GM19035 (cell line): ENCODE measurements around the gene SLC27A4.

Source experiments
- ATAC-seq: cut with Tn5 transposase; IDR thresholded peaks from one replicate; pipeline ENCODE4 v1.9.1; 2021; ENCODE audit not compliant: unreplicated experiment

Gene SLC27A4

DNA sequence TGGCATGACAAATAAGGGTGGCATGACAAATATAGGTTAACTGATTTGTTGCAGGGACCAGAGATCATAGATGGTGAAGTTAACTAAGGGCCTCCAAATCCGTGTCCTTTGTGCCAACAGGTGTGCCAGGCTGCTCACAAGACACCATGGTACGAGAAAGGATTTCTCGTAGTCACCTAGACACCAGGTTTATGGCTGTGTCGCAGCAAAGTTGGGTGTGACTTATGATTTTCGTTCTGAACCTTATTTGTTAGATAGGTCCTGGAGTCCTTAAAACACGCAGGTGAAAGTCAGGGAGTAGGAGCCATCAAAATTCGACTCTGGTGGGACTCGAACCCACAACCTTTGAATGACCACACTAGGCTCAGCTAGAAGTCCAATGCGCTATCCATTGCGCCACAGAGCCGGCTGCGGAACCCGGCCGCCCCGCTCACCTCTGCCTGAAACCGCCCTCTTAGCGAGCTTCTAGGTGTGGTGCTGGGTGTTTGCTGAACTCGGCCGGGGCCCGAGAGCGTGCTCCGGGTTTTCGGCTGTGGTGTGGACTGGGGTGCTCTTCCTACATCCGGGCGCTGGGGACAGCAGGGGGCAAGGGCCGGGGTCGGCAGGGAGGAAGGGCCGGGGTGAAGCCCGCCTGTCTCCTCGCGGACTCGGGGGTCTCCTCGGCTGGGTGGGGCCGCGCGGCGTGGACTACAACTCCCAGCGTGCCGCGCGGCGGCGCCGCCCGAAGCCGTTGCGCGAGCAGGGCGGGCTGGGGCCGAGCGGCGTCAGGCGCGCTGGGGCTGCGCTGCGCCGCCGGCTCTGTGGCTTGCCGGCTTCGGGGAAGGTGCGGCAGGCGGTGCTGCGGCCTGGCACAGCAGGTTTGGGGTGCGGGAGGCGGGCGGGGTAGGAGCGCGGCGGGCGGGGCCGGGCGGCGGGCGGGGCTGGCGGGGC lies at the start of gene SLC27A4:
TSS of gene SLC27A4 (plus strand) at position 767 of the 930 bp plus-strand sequence. CDS start 2,606 bp downstream, outside the sequence.
- ATAC-seq, result peak; percentile 87

DNA sequence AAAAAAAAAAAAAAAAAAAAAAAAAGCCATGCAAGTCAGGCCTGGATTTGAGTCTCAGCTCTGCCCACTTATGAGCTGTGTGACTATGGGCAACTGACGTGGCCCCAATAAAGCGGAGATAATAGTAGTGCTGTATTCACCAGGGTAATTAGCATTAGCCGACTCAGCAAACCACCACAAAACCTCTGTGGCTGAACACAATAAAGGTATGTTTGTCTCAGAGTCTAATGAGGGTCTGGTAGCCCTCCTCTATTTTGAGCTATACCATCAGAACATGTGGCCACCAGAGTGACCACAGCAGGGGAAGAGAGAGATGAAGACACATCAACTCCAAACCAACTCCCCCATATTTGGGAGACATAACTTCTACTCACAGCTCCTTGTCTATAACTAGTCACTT lies 48.3 kb upstream of the SLC27A4 start:
- ATAC-seq, result no peak

DNA sequence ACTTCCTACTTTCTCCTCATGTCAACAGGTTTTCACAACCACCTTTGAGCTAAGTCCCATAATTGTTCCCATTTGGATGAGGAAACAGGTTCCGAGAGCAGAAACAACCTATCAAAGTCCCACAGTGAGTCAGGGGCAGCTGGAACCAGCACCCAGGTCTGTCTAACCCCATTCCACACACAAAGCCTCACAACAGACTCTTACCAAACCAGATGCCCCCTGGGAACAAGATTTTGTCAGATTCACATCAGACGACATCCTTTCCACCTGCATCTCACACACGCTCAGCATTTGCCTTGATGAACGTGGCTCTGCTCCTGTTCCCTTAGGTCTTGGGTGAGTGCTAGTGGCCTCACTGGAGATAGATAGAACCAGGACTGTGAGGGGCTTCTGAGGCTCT lies 47.2 kb upstream of the SLC27A4 start:
- ATAC-seq, result no peak

DNA sequence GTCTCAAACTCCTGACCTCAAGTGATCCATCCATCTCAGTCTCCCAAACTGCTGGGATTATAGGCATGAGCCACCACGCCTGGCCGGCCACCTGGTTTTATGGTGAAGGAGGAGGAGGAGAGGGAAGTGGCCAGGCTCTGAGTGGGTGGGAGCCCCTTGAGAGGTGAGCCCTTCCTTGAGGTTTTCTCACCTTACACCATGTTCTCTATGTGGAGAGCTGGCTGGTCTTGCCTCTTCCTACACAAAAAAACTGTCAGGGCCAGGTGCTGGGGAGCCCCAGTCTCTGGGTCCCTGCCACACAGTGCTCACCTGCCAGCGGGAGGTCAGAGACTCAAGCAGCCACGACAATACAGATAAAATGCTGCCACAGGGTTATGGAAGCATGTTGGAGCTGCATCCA lies 46.2 kb upstream of the SLC27A4 start:
- no peak for ATAC-seq

DNA sequence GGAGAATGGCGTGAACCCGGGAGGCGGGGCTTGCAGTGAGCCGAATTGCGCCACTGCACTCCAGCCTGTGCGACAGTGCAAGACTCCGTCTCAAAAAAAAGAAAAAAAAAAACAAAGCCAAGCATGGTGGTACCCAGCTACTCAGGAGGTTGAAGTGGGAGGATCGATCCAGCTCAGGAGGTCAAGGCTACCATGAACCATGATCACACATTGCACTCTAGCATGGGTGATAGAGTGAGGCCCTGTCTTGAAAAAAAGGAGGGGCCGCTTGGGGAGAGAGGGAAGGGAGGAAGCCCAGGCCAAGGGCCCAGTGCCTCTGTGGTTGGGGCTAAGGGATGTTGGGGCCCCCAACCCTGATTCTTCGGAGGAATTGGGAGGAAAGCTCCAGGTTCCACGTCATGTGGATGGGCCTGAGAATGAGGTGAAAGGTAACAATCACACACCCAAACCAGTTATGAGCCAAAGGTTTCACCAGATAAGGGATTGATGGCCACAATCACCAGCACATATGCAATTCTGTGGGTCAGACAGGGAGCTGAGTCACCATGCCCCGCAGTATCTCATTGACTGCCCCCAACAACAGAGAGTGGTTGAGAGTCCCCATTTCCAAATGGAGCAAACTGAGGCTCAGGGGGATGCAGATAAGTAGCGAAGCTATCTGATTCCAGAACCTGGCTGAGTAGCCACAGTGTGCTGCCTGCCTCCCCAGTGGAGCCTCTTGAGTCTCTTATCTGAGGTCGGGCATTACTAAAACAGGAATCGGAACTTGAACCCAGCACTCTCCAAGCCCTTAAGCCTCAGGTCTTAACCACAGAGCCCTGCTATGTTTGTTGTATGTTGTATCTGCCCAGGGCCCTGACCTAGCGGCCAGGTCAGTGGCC lies 43.7 kb upstream of the SLC27A4 start:
- no peak for ATAC-seq

DNA sequence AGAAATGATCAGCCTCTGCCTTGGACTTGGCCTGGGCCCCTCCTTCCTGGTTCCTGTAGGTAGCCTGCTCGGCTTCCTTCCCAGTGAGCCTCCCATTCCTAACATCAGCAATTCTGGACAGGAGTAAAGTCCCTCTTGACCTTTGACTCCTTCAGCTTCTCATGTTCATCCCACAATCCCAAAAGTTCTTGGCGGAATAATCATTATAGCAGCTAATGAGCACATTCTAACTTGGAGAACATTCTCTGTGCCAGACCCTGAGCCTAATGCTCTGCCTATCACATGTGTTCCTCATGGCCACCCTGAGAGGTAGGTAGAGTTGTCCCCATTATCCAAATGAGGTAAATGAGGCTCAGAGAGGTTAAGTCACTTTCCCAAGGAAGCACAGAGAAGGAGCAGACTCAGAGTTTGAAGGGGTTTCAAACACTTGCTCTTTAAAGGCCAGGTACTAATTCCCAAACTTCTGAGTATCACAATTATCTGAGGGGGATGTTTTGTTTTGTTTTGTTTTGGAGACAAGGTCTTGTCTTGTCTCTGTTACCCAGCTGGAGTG lies 43.0 kb upstream of the SLC27A4 start:
- ATAC-seq, result no peak

DNA sequence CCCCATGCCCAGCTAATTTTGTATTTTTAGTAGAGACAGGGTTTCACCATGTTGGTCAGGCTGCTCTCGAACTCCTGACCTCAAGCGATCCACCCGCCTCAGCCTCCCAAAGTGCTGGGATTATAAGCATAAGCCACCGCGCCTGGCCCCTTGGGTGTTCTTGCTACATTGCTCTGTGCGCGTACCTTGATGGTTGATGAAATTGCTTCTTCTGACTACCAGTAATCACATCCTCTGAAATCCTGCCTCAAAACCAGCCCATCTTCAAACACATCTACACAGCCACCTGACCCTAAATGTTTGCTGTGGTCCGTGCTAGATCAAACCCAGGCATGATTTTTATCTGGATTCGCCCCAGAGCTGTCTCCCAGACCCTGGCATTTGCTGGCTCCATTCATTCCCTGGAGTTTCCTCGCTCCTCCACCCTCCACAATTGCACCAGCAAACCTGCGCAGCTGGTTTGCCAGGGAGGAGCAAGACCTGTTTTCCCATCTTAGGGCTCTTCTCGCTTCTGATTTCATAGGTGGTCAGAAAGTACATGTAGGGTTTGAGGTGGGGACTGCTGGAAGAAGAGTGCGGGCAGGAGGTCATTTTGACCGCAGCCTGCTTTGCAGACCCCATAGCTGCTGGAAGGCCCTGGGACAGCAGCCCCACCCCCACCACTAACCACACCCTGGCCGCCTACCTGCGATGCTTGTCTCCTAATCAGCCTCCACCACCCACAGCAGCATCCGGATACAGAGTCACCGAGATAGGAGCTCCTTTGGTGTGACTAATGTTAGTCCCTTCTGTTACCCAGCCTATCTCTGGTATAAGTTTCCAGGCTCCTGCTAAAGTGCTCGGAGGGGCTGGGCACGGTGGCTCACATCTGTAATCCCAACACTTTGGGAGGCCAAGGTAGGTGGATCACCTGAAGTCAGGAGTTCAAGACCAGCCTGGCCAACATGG lies 41.5 kb upstream of the SLC27A4 start:
- no peak for ATAC-seq

DNA sequence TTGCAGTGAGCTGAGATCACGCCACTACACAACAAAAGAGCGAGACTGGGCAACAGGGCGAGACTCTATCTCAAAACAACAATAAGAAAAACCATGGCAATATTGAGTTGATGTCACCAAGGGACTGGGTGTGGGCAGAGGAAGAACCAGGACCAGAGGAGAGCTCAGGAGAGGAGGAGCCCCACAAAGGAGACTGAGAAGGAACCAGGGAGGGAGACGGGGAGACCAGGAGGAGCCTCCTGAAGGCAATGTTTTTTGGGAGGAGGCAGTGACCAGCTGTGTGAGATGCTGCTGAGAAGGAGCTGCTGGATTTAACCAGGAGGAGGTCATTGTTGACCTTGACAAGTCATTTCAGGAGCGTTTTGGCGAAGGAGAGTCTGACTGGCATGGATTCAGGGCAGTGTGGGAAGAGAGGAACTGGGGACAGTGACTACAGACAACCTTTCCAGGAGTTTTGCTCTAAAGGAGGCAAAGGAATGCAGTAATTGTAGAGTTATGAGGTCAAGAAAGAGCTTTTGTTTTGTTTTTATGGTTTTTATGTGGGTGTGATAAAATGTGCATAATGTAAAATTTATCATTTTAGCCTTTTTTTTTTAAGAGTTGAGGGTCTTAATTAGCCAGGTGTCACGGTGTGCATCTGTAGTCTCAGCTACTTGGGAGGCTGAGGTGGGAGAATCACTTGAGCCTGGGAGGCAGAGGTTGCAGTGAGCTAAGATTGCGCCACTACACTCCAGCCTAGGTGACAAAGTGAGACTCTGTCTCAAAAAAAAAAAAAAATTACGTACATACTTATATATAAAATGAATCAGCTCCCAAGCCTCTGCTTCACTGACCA lies 36.0 kb upstream of the SLC27A4 start:
- no peak for ATAC-seq

DNA sequence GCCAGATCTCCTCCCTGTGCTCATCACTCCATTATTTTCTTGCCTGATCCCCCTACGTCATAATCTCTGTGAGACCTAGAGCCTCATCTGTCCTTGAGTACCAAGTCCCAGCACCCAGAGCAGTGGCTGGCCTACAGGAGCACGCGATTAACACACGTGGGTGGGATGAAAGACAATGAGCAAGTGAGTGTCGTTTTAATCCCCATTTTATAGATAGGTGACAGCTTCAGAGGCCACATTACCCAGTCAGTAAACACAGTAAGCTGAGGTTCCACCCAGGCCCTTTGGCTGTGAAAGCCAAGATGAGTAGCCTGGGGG lies 35.4 kb upstream of the SLC27A4 start:
- ATAC-seq, result no peak

DNA sequence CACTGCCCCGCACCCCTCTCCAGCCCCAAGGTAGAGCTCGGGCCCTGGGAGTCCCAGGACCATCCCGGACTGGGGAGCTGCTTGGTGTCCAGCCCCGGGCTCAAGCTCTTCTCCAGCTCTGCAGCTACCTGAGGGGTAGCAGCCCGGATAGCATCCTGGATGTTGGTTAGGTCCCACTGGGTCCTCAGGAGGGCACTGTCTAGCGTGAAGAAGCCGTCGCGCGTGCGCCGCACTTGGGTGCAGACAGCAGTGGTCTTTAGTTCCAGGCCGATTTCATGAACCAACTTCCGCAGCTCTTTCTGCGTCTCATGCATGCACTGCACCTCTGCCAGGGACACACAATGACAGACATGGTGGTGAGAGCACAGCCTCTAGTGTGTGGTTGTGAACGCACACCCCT lies 30.8 kb upstream of the SLC27A4 start:
- no peak for ATAC-seq

DNA sequence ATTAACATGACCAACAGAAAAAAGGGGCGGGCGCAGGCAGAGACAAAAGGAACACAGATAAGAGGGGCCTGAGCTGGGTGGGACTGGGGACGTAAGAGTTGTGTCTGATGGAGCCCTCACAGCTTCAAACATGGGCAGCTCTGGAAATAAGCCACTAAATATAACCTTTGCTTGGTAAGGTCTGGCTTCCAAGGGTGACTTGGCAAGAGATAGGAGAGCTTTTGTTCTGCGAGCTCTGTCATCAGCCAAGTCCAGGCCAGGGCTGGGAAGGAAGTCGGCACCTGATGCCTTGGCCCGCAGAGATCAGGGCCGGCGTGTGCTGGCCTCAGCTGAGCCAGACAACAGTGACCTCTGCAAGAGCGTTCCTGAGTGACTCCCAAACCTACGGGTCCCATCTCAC lies 29.9 kb upstream of the SLC27A4 start:
- no peak for ATAC-seq

DNA sequence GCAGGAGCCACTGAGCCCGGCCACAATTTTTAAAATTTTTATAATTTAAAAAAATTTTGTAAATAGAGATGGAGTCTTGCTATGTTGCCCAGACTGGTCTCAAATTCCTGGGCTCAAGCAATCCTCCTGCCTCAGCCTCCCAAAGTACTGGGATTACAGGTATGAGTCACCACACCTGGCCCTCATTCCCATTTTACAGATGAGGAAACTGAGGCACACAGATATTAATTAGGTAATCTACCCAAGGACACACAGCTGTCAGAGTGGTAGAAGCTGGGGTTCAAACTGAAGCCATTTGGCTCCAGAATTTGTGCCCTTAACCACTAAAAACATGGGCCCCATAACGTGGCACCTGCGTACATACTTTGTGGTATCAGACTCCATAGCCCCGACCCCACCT lies 25.6 kb upstream of the SLC27A4 start:
- no peak for ATAC-seq

DNA sequence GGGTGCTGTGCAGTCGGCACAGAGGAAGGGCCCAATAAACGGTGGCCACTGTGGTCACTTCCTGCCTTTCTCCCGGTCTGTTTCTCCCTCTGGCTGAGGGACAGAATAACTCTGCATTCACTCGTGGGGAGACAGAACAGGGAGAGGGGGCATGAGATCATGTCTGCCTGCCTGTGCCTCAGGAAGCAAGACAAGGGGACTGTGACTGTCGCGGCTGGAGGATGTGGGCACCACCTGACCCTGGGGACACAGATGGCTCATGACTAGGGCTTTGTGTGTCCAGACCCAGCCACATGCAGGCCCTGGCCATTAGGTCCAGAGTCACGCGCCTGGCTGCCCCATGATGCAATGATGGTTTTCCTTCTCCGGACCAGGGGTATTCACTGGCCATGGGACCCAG lies 23.9 kb upstream of the SLC27A4 start:
- no peak for ATAC-seq

DNA sequence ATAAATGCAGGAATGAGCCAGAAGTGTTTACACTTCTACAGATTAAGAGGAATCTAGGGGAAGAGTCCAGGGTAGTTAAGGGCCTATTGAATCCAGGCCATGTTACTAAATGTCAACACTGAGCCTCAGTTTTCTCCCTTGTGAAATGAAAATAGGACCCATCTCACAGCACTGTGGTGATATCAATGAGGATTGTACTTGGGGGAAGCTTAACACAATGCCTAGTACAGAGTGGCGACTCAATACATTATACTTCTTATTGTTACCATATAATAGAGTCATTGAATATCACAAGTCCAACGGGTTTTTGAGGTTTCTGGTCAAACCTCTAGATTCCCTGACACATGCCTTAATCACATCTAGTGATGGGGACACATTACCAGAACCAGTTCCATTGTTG lies 22.7 kb upstream of the SLC27A4 start:
- ATAC-seq, result no peak

DNA sequence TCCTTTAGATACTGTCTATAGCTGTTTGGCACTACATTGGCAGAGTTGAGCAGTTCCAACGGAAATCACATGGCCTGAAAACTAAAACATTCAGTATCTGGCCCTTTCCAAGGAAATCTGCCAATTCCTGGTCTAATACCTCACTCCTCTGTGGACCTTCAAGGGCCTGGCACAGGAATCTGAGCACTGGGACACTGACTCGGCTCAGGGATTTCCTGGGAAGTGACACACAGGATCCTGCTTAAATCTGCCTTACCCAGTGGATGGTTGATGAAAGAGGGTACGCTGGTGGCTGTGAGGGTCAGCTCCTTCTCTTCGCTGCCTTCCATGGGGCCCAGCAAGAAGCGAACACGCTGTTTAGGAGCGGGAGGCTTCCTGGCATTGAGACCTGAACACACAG lies 19.0 kb upstream of the SLC27A4 start:
- ATAC-seq, result no peak

DNA sequence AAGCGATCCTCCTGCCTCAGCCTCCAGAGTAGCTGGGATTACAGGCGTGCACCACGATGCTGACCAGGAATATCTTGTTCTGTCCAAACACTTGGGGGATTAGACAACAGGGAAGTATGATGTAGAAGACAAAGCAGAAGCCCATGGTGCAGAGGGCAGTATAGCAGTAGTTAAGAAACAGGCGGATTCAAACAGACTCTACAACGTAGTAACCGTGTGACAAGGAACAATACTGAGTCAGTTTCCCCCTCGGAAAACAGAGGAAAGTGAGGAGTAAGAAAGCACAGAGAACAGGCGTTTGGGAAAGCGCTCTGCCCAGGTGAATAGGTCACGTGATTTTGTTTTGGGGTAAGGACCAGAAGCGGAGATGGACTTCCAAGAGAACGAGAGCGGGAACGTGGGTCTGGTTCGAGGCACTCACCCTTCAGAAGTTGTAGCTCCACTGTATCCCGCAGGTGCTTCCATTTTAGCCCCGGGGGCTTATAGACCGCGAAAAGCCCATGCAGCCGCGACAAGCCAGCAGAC lies 18.4 kb upstream of the SLC27A4 start:
- peak; percentile 12 for ATAC-seq

DNA sequence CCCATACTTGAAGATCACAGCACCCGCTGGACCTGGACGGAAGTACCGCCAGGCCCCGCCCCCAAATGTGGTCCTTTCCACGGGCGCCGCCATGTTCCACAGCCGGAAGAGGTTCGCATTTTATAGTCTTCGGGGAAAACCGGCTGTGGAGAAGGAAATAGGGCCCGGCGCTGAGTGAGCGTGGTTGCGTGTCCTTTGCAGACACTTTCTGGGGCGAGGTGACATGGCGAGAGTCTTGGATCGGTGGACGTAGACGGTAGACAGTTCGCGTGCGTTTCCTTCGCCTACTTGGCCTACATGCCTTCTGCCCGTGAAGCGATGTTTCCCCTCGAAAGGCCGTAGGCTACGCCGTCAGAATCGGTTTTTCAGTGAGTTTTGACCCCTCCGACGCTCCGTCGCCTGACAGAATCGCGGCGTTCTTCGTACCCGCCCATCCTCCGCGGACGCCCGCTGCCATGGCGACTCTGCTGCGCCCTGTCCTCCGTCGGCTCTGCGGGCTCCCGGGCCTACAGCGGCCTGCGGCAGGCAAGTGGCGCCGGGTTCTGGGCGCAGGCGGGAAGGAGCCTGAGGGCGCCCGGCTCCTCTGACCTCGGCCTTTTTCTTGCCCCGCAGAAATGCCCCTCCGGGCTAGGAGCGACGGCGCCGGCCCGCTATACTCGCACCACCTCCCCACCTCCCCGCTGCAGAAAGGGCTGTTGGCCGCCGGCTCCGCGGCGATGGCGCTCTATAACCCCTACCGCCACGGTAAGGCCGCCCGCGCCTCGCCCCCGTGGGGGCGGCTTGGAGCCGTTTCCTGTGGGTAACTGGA lies 17.7 kb upstream of the SLC27A4 start, which contains the start of the genes COQ4 and TRUB2:
TSS of gene COQ4 (plus strand) at position 436 of the 808 bp plus-strand sequence. CDS start at position 456, 20 bp downstream.
TSS of gene TRUB2 (minus strand) at position 44 of the 808 bp plus-strand sequence. CDS start at position 5, 39 bp downstream.
- peak; percentile 89 for ATAC-seq

DNA sequence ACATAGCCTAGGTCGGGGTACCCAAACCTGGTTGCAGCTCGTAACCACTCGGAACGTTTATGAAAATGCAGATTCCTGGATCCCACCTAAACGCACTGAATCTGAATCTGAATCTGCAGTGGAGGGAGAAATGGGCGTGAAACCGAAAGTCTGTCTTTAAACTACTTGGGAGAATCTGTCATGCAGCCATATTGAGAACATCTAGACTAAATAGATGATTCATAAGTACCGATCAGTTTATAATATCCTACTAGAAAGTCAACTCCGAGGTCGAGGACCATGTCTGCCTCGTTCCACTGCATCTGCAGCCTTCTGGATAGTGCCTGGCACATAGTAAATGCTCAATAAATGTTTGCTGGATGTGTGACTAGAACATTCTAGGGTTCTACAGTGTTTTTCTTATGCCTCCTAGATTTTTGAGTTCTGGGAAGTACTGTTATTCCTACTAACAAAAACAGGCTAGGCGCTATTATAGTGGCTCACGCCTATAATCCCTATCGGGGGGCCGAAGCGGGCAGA lies 17.1 kb upstream of the SLC27A4 start:
- ATAC-seq, result no peak
